NT2/D1 (cell line): Measurements from ENCODE around the gene RAD9A.
"Not testable (repeated sequence)": the region's sequence is repeated elsewhere in the genome, so short reads cannot be mapped to it uniquely, and the experiment has no call there.

ENCODE experiments used
- DNase-seq: peaks from one replicate; pipeline ENCODE4 v3.0.0-alpha.2; 2011; ENCODE audit warnings: low read depth, low spot score
- H3K27me3 ChIP-seq: 2 replicates; pipeline ENCODE4 v1.6.0; 2011; ENCODE audit warnings: mild to moderate bottlenecking; ENCODE audit not compliant: insufficient read length, insufficient read depth
- H3K36me3 ChIP-seq: 2 replicates; pipeline ENCODE4 v1.6.1; 2011; ENCODE audit warnings: mild to moderate bottlenecking, low read length, mixed read lengths; ENCODE audit not compliant: insufficient read depth, insufficient read length
- H3K4me1 ChIP-seq: 2 replicates; pipeline ENCODE4 v1.5.1; 2011; ENCODE audit not compliant: insufficient read depth, insufficient read length
- H3K4me3 ChIP-seq: 2 replicates; pipeline ENCODE4 v1.5.1; 2011; ENCODE audit warnings: low read depth; ENCODE audit not compliant: insufficient read length
- H3K9ac ChIP-seq: 2 replicates; pipeline ENCODE4 v1.6.0; 2011; ENCODE audit warnings: low read depth; ENCODE audit not compliant: insufficient read length
- H3K9me3 ChIP-seq: 2 replicates; pipeline ENCODE4 v1.5.1; 2011; ENCODE audit warnings: mild to moderate bottlenecking, low read length; ENCODE audit not compliant: insufficient read depth
- SUZ12 ChIP-seq: IDR thresholded peaks from 2 replicates; pipeline ENCODE4 v1.6.1; 2011; ENCODE audit not compliant: insufficient read length, insufficient read depth; ENCODE audit errors: extremely low read depth
- YY1 ChIP-seq: IDR thresholded peaks from 2 replicates; pipeline ENCODE4 v1.6.1; 2011; ENCODE audit not compliant: insufficient read length, insufficient read depth
- ZNF274 ChIP-seq: IDR thresholded peaks from 2 replicates; pipeline ENCODE4 v1.6.1; 2011; ENCODE audit warnings: mild to moderate bottlenecking, low read depth, low read length

The RAD9A gene

GRCh38 chr11:67420147-67420645, 28.4 kb downstream of the RAD9A start:
- DNase-seq = no peak
- peak overlapping the region; percentile 66 for H3K4me3 ChIP-seq
- peaks cover 17% of the 10 kb centered on the region for H3K27me3 ChIP-seq
- peaks cover 2% of the 10 kb centered on the region for H3K36me3 ChIP-seq
- TF ChIP-seq YY1 (no peak), SUZ12 (no peak), ZNF274 (no peak)
- peak overlapping the region; percentile 93 for H3K9ac ChIP-seq
- H3K9me3 ChIP-seq = no peaks in the 10 kb centered on the region
- H3K4me1 ChIP-seq = peaks cover 53% of the 10 kb centered on the region

GRCh38 chr11:67420646-67421429, 29.1 kb downstream of the RAD9A start:
- H3K27me3 ChIP-seq = peaks cover 16% of the 10 kb centered on the region
- peak overlapping the region; percentile 66 for H3K4me3 ChIP-seq
- H3K36me3 ChIP-seq = peaks cover 2% of the 10 kb centered on the region
- H3K9me3 ChIP-seq = no peaks in the 10 kb centered on the region
- no peak for TF ChIP-seq ZNF274
- TF ChIP-seq SUZ12 = no peak
- TF ChIP-seq YY1 = no peak
- peak overlapping the region; percentile 93 for H3K9ac ChIP-seq
- peak; percentile 93 for DNase-seq
- H3K4me1 ChIP-seq = peaks cover 52% of the 10 kb centered on the region

- peak overlapping the region; percentile 21 for H3K4me3 ChIP-seq
- H3K27me3 ChIP-seq = peaks cover 16% of the 10 kb centered on the region
- no peak for DNase-seq
- peaks cover 2% of the 10 kb centered on the region for H3K36me3 ChIP-seq
- no peak for TF ChIP-seq YY1
- TF ChIP-seq ZNF274 = no peak
- no peak for TF ChIP-seq SUZ12
- H3K9me3 ChIP-seq = no peaks in the 10 kb centered on the region
- peaks cover 45% of the 10 kb centered on the region for H3K4me1 ChIP-seq
- H3K9ac ChIP-seq = peak overlapping the region; percentile 39
Measured at GRCh38 chr11:67421430-67422031, 29.7 kb downstream of the RAD9A start.

GRCh38 chr11:67422891-67423290, 31.1 kb downstream of the RAD9A start:
- Histone ChIP-seq H3K9ac (peak overlapping the region; percentile 37), H3K4me3 (no peak overlapping the region), H3K27me3 (peaks cover 16% of the 10 kb centered on the region), H3K9me3 (no peaks in the 10 kb centered on the region), H3K4me1 (peaks cover 40% of the 10 kb centered on the region), H3K36me3 (peaks cover 2% of the 10 kb centered on the region)
- DNase-seq = no peak
- TF ChIP-seq YY1 = no peak
- no peak for TF ChIP-seq ZNF274
- TF ChIP-seq SUZ12 = no peak

- no peak overlapping the region for H3K9ac ChIP-seq
- DNase-seq = no peak
- peaks cover 38% of the 10 kb centered on the region for H3K4me1 ChIP-seq
- no peak overlapping the region for H3K4me3 ChIP-seq
- H3K9me3 ChIP-seq = no peaks in the 10 kb centered on the region
- H3K36me3 ChIP-seq = peaks cover 2% of the 10 kb centered on the region
- TF ChIP-seq ZNF274 (no peak), SUZ12 (no peak), YY1 (no peak)
- H3K27me3 ChIP-seq = peaks cover 16% of the 10 kb centered on the region
Measured at GRCh38 chr11:67423466-67423865, 31.7 kb downstream of the RAD9A start.

GRCh38 chr11:67423891-67424613, 32.3 kb downstream of the RAD9A start:
- no peak overlapping the region for H3K9ac ChIP-seq
- no peak for DNase-seq
- no peaks in the 10 kb centered on the region for H3K9me3 ChIP-seq
- H3K27me3 ChIP-seq = peaks cover 12% of the 10 kb centered on the region
- TF ChIP-seq SUZ12 (no peak), YY1 (no peak), ZNF274 (no peak)
- peaks cover 2% of the 10 kb centered on the region for H3K36me3 ChIP-seq
- H3K4me3 ChIP-seq = no peak overlapping the region
- peaks cover 37% of the 10 kb centered on the region for H3K4me1 ChIP-seq

GRCh38 chr11:67427364-67427859, 35.6 kb downstream of the RAD9A start:
- peaks cover 26% of the 10 kb centered on the region for H3K4me1 ChIP-seq
- not testable (repeated sequence) for H3K9me3 ChIP-seq, H3K27me3 ChIP-seq, DNase-seq
- peak overlapping the region; percentile 99 for H3K4me3 ChIP-seq
- peaks cover 34% of the 10 kb centered on the region for H3K36me3 ChIP-seq
- peak overlapping the region; percentile 98 for H3K9ac ChIP-seq
